ENCODE data around the gene ALK. TPM values are rescaled to one million over a fixed set of nuclear protein-coding genes. Genes with fewer than 3 reads are reported as not detected.

The ALK gene
- total and polyA plus RNA-seq, 10 of the 15 experiments (the other 5 are each of a cell fraction or from before 2014, with no cell fraction given), result 0.11 TPM; not detected in 9

GRCh38 chr2:29308366-29308765, 613.0 kb downstream of the ALK start:
- ChIA-PET CTCF (interaction anchor here (0.7 to 3.2 kb wide), 23 partner anchors 9 to 760 kb away, joined by 3 to 26 read pairs (median 3); no protein-coding TSS in a partner anchor), POLR2A (no interaction called here), SMC1A (ENCODE audit: uncharacterized antibody, unreplicated experiment) (interaction anchor here (1.0 to 1.7 kb wide), 3 partner anchors 29 to 532 kb away, joined by 3 to 6 read pairs (median 5); no protein-coding TSS in a partner anchor), RAD21 (ENCODE audit: unreplicated experiment) (interaction anchor here (1.0 kb wide), 1 partner anchor 488 kb away, joined by 3 read pairs; no protein-coding TSS in a partner anchor)
- intact Hi-C loops (cut with micrococcal nuclease; ENCODE audit: unreplicated experiment), result loop anchor here (2.0 kb wide), 1 partner anchor 532 kb away; no protein-coding TSS in a partner anchor
- H3K9me3 ChIP-seq (replicated peaks; ENCODE audit: control insufficient read depth, insufficient read depth, low read length), result no peaks in the 10 kb centered on the region
- FAIRE-seq, result no peak
- no peaks in the 10 kb centered on the region for H3K36me3 ChIP-seq (ENCODE audit: control insufficient read depth in 2 of 2, insufficient read depth in 2 of 2, low read length in 1 of 2)
- H3K4me2 ChIP-seq (ENCODE audit: control insufficient read depth, insufficient read depth), result no peak overlapping the region
- ATAC-seq, result no peak
- no peak overlapping the region for H3K4me3 ChIP-seq
- no peaks in the 10 kb centered on the region for H3K79me2 ChIP-seq (ENCODE audit: control insufficient read depth, insufficient read depth, low read length)
- H4K20me1 ChIP-seq (ENCODE audit: control insufficient read depth, insufficient read depth), result no peaks in the 10 kb centered on the region
- DNase-seq (ENCODE audit: low read depth, low spot score), result no peak
- H3K9ac ChIP-seq (ENCODE audit: control insufficient read depth, insufficient read depth, low read length), result no peak overlapping the region
- H3K4me1 ChIP-seq (ENCODE audit: control insufficient read depth, insufficient read depth, low read length), result peaks cover 11% of the 10 kb centered on the region
- 43% methylated on average over 9 of the region's 9 CpGs for WGBS (ENCODE audit: insufficient coverage, insufficient replicate concordance, low lambda C conversion rate, missing lambda C conversion rate)
- H3K27ac ChIP-seq (ENCODE audit: control insufficient read depth, insufficient read depth), result no peak overlapping the region
- BruUV-seq (replicated peaks), result no TSS peak
- H2AFZ ChIP-seq (ENCODE audit: control insufficient read depth, low read depth, low read length), result no peak overlapping the region
- in situ Hi-C loops (cut with MboI), result no loop called here
- no peaks in the 10 kb centered on the region for H3K27me3 ChIP-seq (replicated peaks in 1 of 2; ENCODE audit: control insufficient read depth in 2 of 2, insufficient read depth in 2 of 2, low read length in 1 of 2)
- TF ChIP-seq RELA (IDR thresholded peaks at IDR 0.05; ENCODE audit: borderline replicate concordance, partially characterized antibody) (no peak), IRF3 (IDR thresholded peaks at IDR 0.05) (no peak), CBX3 (IDR thresholded peaks at IDR 0.05; ENCODE audit: borderline replicate concordance, low read depth) (no peak), STAT3 (IDR thresholded peaks at IDR 0.05; ENCODE audit: low read depth, low read length) (no peak), EZH2 (IDR thresholded peaks at IDR 0.05; ENCODE audit: borderline replicate concordance, control insufficient read depth, low read depth, low read length) (no peak), PRDM15 (CRISPR knock-in tag; IDR thresholded peaks at IDR 0.05) (no peak), FOXM1 (IDR thresholded peaks at IDR 0.05; ENCODE audit: low read depth, low read length) (no peak), NFYB (IDR thresholded peaks at IDR 0.05; ENCODE audit: insufficient read depth, low read depth, low read length) (no peak), SUPT20H (IDR thresholded peaks at IDR 0.05; ENCODE audit: borderline replicate concordance, control insufficient read depth, low read depth, low read length) (no peak), RCOR1 (conservative IDR thresholded peaks at IDR 0.05; ENCODE audit: low read depth, low read length) (no peak), EP300 (IDR thresholded peaks at IDR 0.05; ENCODE audit: borderline replicate concordance in 1 of 2, control insufficient read depth in 1 of 2, low read depth in 2 of 2, low read length in 2 of 2) (no peak), IKZF1 (conservative IDR thresholded peaks at IDR 0.05) (no peak), POLR2AphosphoS5 (IDR thresholded peaks at IDR 0.05; ENCODE audit: low read length) (no peak), ZZZ3 (IDR thresholded peaks at IDR 0.05; ENCODE audit: control insufficient read depth, insufficient read length, low read depth) (no peak), NFIC (IDR thresholded peaks at IDR 0.05; ENCODE audit: low read depth, low read length) (no peak), FOS (IDR thresholded peaks at IDR 0.05; ENCODE audit: borderline replicate concordance, extremely low read depth, insufficient read length) (no peak), ZNF622 (IDR thresholded peaks at IDR 0.05) (no peak), CHD4 (IDR thresholded peaks at IDR 0.05) (no peak)
- TF ChIP-seq, protein P1, sequence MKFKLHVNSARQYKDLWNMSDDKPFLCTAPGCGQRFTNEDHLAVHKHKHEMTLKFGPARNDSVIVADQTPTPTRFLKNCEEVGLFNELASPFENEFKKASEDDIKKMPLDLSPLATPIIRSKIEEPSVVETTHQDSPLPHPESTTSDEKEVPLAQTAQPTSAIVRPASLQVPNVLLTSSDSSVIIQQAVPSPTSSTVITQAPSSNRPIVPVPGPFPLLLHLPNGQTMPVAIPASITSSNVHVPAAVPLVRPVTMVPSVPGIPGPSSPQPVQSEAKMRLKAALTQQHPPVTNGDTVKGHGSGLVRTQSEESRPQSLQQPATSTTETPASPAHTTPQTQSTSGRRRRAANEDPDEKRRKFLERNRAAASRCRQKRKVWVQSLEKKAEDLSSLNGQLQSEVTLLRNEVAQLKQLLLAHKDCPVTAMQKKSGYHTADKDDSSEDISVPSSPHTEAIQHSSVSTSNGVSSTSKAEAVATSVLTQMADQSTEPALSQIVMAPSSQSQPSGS (IDR thresholded peaks at IDR 0.05; ENCODE audit: low read length), result no peak

Data from GM12878 (cell line).